K562 (cell line): ENCODE measurements around the gene CHST8. TPM values are rescaled to one million over a fixed set of nuclear protein-coding genes. Genes with fewer than 3 reads are reported as not detected.

ENCODE experiments used
- ATAC-seq: fragments of 200-7000 bp; cut with Tn5 transposase; 3 replicates; pipeline ENCODE4 v1.9.1; 2020; ENCODE audit warnings: moderate library complexity
- BruUV-seq: library from RNA; stranded (reverse); fragments of 400-500 nt; replicated peaks from 2 replicates; lab custom pipeline; 2021; lab: Mats Ljungman, UMichigan
- CTCF ChIA-PET: fragments of 300-600 bp; formaldehyde crosslinking; extraction: SDS; loops from one replicate; lab custom pipeline; 2021; ENCODE audit warnings: low intra/inter-chr PET ratio; lab: Yijun Ruan, JAX
- POLR2A ChIA-PET: fragments of 300-600, 350-650 bp; sonication (Branson Sonifier 250); formaldehyde crosslinking; extraction: SDS; loops from one replicate; lab custom pipeline; 2021; ENCODE audit warnings: antibody characterized with exemption, inconsistent platforms; lab: Yijun Ruan, JAX
- DNase-seq, 4 experiments: peaks; one replicate each; pipeline versions ENCODE4 v3.0.0 to v3.0.0-alpha.2; 2011 to 2018; ENCODE audit warnings: low spot score in 3 of 4, mixed read lengths in 3 of 4; ENCODE audit errors: extremely low read depth in 1 of 4
- FAIRE-seq: peaks from 2 replicates; lab custom pipeline; 2011; peaks lifted over from hg19 to GRCh38; lab: Jason Lieb, UNC
- H2AFZ ChIP-seq: 2 replicates; pipeline ENCODE4 v1.6.0; 2011; ENCODE audit warnings: low read depth, low read length, control low read depth, inconsistent platforms
- H3K27ac ChIP-seq: fragments of 200-600 bp; 3 replicates; pipeline ENCODE4 v1.8.0; 2011; ENCODE audit warnings: low read depth, mild to moderate bottlenecking, control low read depth, inconsistent platforms, low read length, moderate library complexity, mixed read lengths; ENCODE audit errors: extremely low read depth
- H3K27me3 ChIP-seq, 2 experiments: fragments of 300-600 bp in 1 of 2; 2 replicates in 1 of 2; 3 replicates in 1 of 2; pipeline versions ENCODE4 v1.6.0 to v1.8.0; 2011; ENCODE audit warnings: inconsistent platforms in 2 of 2, low read length in 2 of 2, mild to moderate bottlenecking in 1 of 2, mixed read lengths in 1 of 2, moderate library complexity in 1 of 2; ENCODE audit not compliant: control insufficient read depth in 2 of 2, insufficient read depth in 2 of 2
- H3K36me3 ChIP-seq: fragments of 300-600 bp; 3 replicates; pipeline ENCODE4 v1.8.0; 2011; ENCODE audit warnings: mild to moderate bottlenecking, low read length, inconsistent platforms; ENCODE audit not compliant: control insufficient read depth, insufficient read depth
- H3K4me1 ChIP-seq, 2 experiments: fragments of 200-600 bp in 1 of 2; replicated peaks in 1 of 2; 2 replicates in 1 of 2; 3 replicates in 1 of 2; pipeline versions ENCODE4 v1.5.1 to v1.8.0; 2011; ENCODE audit warnings: inconsistent platforms in 2 of 2, low read length in 2 of 2, mild to moderate bottlenecking in 1 of 2, mixed read lengths in 1 of 2, moderate library complexity in 1 of 2; ENCODE audit not compliant: control insufficient read depth in 2 of 2, insufficient read depth in 2 of 2
- H3K4me2 ChIP-seq: 2 replicates; pipeline ENCODE4 v1.6.1; 2011; ENCODE audit warnings: low read length, control low read depth, inconsistent platforms, mixed read lengths; ENCODE audit not compliant: insufficient read depth
- H3K4me3 ChIP-seq: fragments of 200-600 bp; sonication (generic), shearing (Covaris generic); 2 replicates; pipeline ENCODE4 v1.5.1; 2016; ENCODE audit warnings: control low read depth, inconsistent platforms
- H3K79me2 ChIP-seq: fragments of 200-600 bp; 3 replicates; pipeline ENCODE4 v1.8.0; 2011; ENCODE audit warnings: low read length, inconsistent platforms; ENCODE audit not compliant: control insufficient read depth, insufficient read depth
- H3K9ac ChIP-seq, 2 experiments: 2 replicates each; pipeline versions ENCODE4 v1.6.0 to v1.6.1; 2011; ENCODE audit warnings: low read depth in 2 of 2, low read length in 2 of 2, control low read depth in 1 of 2, inconsistent platforms in 1 of 2, mild to moderate bottlenecking in 1 of 2, mixed read lengths in 1 of 2; ENCODE audit not compliant: insufficient read depth in 1 of 2
- H3K9me1 ChIP-seq: one replicate; pipeline ENCODE4 v1.6.0; 2011; ENCODE audit warnings: inconsistent platforms, mild to moderate bottlenecking, low read length, moderate library complexity; ENCODE audit not compliant: control insufficient read depth, insufficient read depth
- H3K9me3 ChIP-seq: replicated peaks from 2 replicates; pipeline ENCODE4 v1.5.1; 2011; ENCODE audit warnings: low read depth, low read length, inconsistent platforms; ENCODE audit not compliant: control insufficient read depth, insufficient read depth
- H4K20me1 ChIP-seq: replicated peaks from 2 replicates; pipeline ENCODE4 v1.6.1; 2011; ENCODE audit warnings: low read length, inconsistent platforms, mixed read lengths; ENCODE audit not compliant: control insufficient read depth, insufficient read depth
- BDP1 ChIP-seq: IDR thresholded peaks from 3 replicates; pipeline ENCODE4 v1.6.1; 2011; ENCODE audit not compliant: insufficient read length, insufficient read depth
- CEBPG ChIP-seq, 3 experiments: fragments of 200-800 bp in 1 of 3; sonication (Bioruptor generic) in 1 of 3; sonication (generic) in 1 of 3; formaldehyde crosslinking in 1 of 3; IDR thresholded peaks in 2 of 3; conservative IDR thresholded peaks in 1 of 3; 2 replicates each; pipeline versions ENCODE4 v1.6.1 to v1.8.0; 2016 to 2022; ENCODE audit warnings: missing compliant biosample characterization in 2 of 3, missing genetic modification characterization in 2 of 3, mild to moderate bottlenecking in 1 of 3, missing genetic modification reagents in 1 of 3
- NFIC ChIP-seq: fragments of 450-650 bp; IDR thresholded peaks from 2 replicates; pipeline ENCODE4 v1.6.1; 2017; ENCODE audit warnings: mild to moderate bottlenecking, inconsistent platforms
- NFIX ChIP-seq: fragments of 250-450 bp; sonication (Bioruptor Pico); IDR thresholded peaks from 2 replicates; pipeline ENCODE4 v1.4.0; 2020; ENCODE audit warnings: low read depth, mild to moderate bottlenecking, moderate library complexity
- PHF20 ChIP-seq: fragments of 450-650 bp; IDR thresholded peaks from 2 replicates; pipeline ENCODE4 v1.6.1; 2018; ENCODE audit not compliant: partially characterized antibody
- SAFB ChIP-seq: fragments of 200-400 bp; formaldehyde crosslinking; IDR thresholded peaks from 2 replicates; pipeline ENCODE4 v1.6.1; 2017; ENCODE audit warnings: low read depth, low read length, borderline replicate concordance
- TEAD2 ChIP-seq: fragments of 450-650 bp; IDR thresholded peaks from 2 replicates; pipeline ENCODE4 v1.6.1; 2016; ENCODE audit warnings: missing genetic modification characterization, control low read depth, missing compliant biosample characterization
- XRCC4 ChIP-seq: IDR thresholded peaks from one replicate; pipeline ENCODE4 v1.6.1; 2011; ENCODE audit not compliant: insufficient read depth, insufficient read length; ENCODE audit errors: extremely low read depth
- ZNF778 ChIP-seq: fragments of 450-650 bp; formaldehyde crosslinking; IDR thresholded peaks from 2 replicates; pipeline ENCODE4 v1.4.0; 2020; ENCODE audit warnings: mild to moderate bottlenecking, moderate library complexity
- WGBS: fragments of 100-300 bp; shearing (Covaris generic); methylation state at CpG from one replicate; pipeline ENCODE4 v1.1.6; 2016; ENCODE audit warnings: low coverage, mixed read lengths; ENCODE audit not compliant: insufficient coverage; ENCODE audit errors: missing lambda C conversion rate; 5-methylcytosine and 5-hydroxymethylcytosine counted together
- in situ Hi-C: fragments of 300-500 bp; cut with MboI; formaldehyde crosslinking; loops from 4 replicates; pipeline ENCODE4 v1.15.0; 2018; ENCODE audit warnings: inconsistent platforms, mixed read lengths
- intact Hi-C: fragments of 100-400 bp; cut with micrococcal nuclease; formaldehyde crosslinking; loops from 2 replicates; pipeline ENCODE4 v1.14.2; 2022
- polyA plus RNA-seq, 8 experiments: library from polyadenylated mRNA; depleted of rRNA in 4 of 8; stranded (reverse) in 5 of 8; unstranded in 3 of 8; fragments of >200 nt; fragmentation: Nextera tagmentation in 2 of 8; fragmentation: Illumina TruSeq in 1 of 8; extraction: Ambion mirVana in 2 of 8; extraction: Trizol in 1 of 8; gene quantifications; 2 replicates each; pipeline versions ENCODE4 v1.2.1 to v1.2.3, GENCODE V29; 2011 to 2014; ENCODE audit warnings: inconsistent platforms in 1 of 8, missing spikeins in 1 of 8
- total RNA-seq, 7 experiments: library from RNA; depleted of rRNA in 6 of 7; stranded (reverse); fragments of >200 nt in 6 of 7; fragmentation: Illumina TruSeq in 2 of 7; extraction: Trizol in 2 of 7; gene quantifications; 2 replicates each; pipeline versions ENCODE4 v1.2.1 to v1.2.3, GENCODE V29; 2011 to 2021; ENCODE audit warnings: low replicate concordance in 1 of 7
- TF ChIP-seq, protein P1 (sequence below): fragments of 250-450 bp; sonication (Bioruptor Pico); IDR thresholded peaks from 2 replicates; pipeline ENCODE4 v1.4.0; 2020; ENCODE audit warnings: mild to moderate bottlenecking

The CHST8 gene
- total and polyA plus RNA-seq, 9 of the 15 experiments (the other 6 are each of a cell fraction or from before 2014, with no cell fraction given): 0.11 TPM; not detected in 8

DNA sequence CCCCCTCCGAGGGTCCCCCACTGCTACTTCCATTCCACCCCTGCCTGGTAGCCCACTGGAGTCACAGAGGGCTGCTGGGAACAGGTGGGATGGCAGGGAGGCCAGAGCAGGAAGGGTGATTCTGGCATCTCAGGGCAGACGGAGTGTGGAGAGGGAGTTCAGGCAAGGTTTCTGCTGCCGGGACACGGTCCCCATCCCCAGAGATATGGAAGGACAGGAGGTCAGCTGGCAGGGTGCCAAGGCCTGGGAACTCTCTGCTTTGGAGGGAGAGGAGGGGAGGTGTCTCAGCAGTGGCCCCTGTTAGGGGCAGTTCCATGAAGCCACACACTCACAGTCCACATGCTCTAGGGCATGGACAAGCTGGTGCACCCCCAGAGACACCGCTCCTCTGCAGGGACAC, 68.1 kb downstream of the CHST8 start:
- no peak overlapping the region for H2AFZ ChIP-seq
- no peaks in the 10 kb centered on the region for H3K36me3 ChIP-seq
- no peak for DNase-seq
- no peak overlapping the region for H3K4me3 ChIP-seq
- in situ Hi-C loops: no loop called here
- peaks cover 8% of the 10 kb centered on the region for H4K20me1 ChIP-seq
- ATAC-seq: no peak
- intact Hi-C loops: no loop called here
- 3% methylated on average over 4 of the region's 5 CpGs for WGBS
- H3K4me2 ChIP-seq: no peak overlapping the region
- no peaks in the 10 kb centered on the region for H3K9me1 ChIP-seq
- no peak for FAIRE-seq
- ChIA-PET POLR2A (interaction anchor here (0.6 kb wide), 1 partner anchor 249 kb away, joined by 3 read pairs; no protein-coding TSS in a partner anchor), CTCF (no interaction called here)
- TF ChIP-seq NFIX (CRISPR knock-in tag): peak; percentile 72
- no peak for TF ChIP-seq SAFB
- TF ChIP-seq PHF20: no peak
- peak; percentile 91 for TF ChIP-seq NFIC
- no TSS peak for BruUV-seq
- no peaks in the 10 kb centered on the region for H3K9me3 ChIP-seq
- H3K27me3 ChIP-seq: peaks cover 10 to 34% of the 10 kb centered on the region in 2 experiments
- H3K79me2 ChIP-seq: no peaks in the 10 kb centered on the region
- H3K27ac ChIP-seq: no peak overlapping the region
- H3K9ac ChIP-seq: no peak overlapping the region; a peak in 1 of 4 replicates
- peaks cover 0 to 4% of the 10 kb centered on the region in 2 experiments; a peak in 1 of 5 replicates for H3K4me1 ChIP-seq

DNA sequence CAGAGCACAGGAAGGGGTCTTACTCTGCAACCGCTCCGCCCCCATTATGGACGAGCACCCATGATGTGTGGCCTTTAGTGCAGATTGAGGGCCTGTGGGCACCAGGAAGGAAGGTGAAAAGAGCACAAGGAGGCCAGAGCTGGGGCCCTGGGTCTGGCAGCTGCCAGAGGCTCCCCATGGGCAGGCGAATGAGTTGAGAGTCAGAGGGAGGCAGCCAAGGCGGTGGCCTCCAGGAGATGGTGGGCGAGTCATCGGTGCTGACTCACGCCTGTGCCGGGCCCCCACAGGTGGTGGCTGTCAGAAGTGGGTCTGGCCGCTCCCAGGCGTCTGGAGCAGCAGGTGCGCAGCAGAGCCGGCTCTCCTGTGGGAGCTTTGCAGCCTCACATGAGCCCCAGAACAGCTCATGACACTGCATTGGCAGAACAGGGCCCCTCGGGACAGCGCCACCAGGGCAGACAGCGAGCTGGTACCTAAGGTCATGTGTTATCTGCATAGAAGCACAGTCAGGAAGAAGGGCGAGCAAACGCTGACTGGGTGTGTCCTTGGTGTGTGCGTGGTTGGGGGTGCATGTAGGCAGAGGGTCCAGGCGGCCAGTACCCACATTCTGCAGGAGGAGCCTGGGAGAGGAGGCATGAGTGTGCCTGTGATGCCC, 68.8 kb downstream of the CHST8 start:
- CTCF ChIA-PET: no interaction called here
- peaks cover 8% of the 10 kb centered on the region for H4K20me1 ChIP-seq
- no TSS peak for BruUV-seq
- H3K27me3 ChIP-seq: peaks cover 6 to 28% of the 10 kb centered on the region in 2 experiments
- H3K9me1 ChIP-seq: no peaks in the 10 kb centered on the region
- POLR2A ChIA-PET: no interaction called here
- H3K27ac ChIP-seq: no peak overlapping the region
- FAIRE-seq (no peak), DNase-seq (no peak), ATAC-seq (no peak)
- no peak overlapping the region for H3K4me3 ChIP-seq
- no peaks in the 10 kb centered on the region for H3K36me3 ChIP-seq
- H3K4me1 ChIP-seq: peaks cover 0 to 4% of the 10 kb centered on the region in 2 experiments; a peak in 1 of 5 replicates
- 2% methylated on average over 18 of the region's 20 CpGs for WGBS
- in situ Hi-C loops (no loop called here), intact Hi-C loops (no loop called here)
- no peak for TF ChIP-seq CEBPG (CRISPR knock-in tag; IDR thresholded peaks at IDR 0.05)
- TF ChIP-seq CEBPG (tag; conservative IDR thresholded peaks at IDR 0.05 in 1 of 2, IDR thresholded peaks at IDR 0.05 in 1 of 2): no peak
- TF ChIP-seq XRCC4: no peak
- no peak for TF ChIP-seq TEAD2
- no peak for TF ChIP-seq ZNF778 (CRISPR knock-in tag)
- TF ChIP-seq, protein P1, sequence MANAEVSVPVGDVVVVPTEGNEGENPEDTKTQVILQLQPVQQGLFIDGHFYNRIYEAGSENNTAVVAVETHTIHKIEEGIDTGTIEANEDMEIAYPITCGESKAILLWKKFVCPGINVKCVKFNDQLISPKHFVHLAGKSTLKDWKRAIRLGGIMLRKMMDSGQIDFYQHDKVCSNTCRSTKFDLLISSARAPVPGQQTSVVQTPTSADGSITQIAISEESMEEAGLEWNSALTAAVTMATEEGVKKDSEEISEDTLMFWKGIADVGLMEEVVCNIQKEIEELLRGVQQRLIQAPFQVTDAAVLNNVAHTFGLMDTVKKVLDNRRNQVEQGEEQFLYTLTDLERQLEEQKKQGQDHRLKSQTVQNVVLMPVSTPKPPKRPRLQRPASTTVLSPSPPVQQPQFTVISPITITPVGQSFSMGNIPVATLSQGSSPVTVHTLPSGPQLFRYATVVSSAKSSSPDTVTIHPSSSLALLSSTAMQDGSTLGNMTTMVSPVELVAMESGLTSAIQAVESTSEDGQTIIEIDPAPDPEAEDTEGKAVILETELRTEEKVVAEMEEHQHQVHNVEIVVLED: no peak
- TF ChIP-seq BDP1: no peak
- no peak overlapping the region for H3K9ac ChIP-seq
- H3K4me2 ChIP-seq: no peak overlapping the region
- H3K79me2 ChIP-seq: no peaks in the 10 kb centered on the region
- H3K9me3 ChIP-seq: no peaks in the 10 kb centered on the region
- H2AFZ ChIP-seq: no peak overlapping the region
